ENCODE measurements around the gene CYP2A7.
A peak's percentile ranks its signal among the peaks of the same experiment; 100 is the strongest.
"Not testable (repeated sequence)": the region's sequence is repeated elsewhere in the genome, so short reads cannot be mapped to it uniquely, and the experiment has no call there.

Gene CYP2A7

DNA sequence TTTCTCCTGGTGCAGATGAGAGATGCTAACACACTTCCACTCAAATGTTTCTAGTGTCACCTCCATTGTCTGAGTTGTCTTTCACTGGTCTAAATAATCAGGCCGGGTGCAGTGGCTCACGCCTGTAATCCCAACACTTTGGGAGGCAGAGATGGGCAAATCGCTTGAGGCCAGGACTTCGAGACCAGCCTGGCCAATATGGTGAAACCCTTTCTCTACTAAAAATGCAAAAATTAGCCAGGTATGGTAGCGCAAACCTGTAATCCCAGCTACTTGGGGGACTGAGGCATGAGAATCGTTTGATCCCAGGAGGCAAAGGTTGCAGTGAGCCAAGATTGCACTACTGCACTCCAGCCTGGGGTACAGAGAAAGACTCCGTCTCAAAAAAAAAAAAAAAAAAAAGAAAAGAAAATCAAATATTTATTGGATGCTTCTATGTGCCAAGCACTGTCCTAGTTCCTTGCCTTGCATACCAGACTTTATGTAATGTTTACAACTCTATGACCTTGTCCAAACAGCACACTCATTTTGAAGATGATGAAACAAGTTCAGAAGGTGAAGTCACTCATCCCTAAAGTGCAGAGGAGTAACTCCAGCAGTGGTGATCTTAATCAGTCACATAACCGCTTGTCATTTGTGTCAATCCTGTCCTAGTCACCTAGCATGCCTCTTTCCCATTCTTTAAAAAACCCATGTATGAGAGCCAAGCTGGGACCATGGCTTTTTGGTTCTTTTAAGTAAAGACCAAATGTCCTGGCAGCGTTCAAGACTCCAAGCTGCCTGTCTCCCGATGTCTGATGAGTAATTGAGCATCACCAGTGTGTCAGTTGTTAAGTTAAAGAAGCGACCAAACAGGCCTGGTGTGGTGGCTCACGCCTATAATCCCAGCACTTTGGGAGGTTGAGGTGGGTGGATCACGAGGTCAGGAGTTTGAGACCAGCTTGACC, 15.1 kb upstream of the CYP2A7 start:
- not testable (repeated sequence) for DNase-seq (ENCODE audit: low spot score)

DNA sequence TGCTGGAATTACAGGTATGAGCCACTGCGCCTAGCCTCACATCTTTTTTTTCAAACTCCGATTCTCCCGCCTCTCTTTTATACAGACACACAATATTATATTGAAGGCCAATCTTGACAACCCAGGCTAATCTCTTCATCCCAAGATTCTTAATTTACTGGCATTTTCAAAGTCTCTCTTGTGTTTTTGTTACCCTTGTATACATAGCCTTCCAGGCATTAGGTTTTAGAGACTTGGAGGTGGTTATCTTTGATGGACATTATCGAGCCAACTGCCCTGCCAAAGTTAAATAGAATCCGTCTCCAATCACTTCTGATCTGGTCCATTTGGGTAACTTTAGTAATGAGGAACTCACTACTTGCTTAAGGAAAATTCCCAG, 14.4 kb upstream of the CYP2A7 start:
- DNase-seq (ENCODE audit: low spot score), result no peak

DNA sequence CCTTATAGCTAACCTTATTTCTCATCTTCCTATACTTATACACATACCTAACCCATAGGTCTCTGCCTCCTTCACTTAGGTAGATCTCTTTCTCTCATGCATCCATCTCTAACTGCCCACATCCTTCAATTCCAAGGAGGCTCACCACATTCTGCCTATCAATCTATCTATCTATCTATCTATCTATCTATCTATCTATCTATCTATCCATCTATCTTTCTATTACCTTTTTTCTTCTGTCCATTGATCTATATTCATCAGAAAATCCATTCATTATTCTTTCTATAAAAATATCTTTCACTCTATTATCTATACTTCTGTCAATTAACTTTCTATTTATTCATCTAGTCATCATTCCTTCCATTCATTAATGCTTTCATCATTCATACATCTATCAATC, 11.1 kb upstream of the CYP2A7 start:
- DNase-seq (ENCODE audit: low spot score), result no peak

DNA sequence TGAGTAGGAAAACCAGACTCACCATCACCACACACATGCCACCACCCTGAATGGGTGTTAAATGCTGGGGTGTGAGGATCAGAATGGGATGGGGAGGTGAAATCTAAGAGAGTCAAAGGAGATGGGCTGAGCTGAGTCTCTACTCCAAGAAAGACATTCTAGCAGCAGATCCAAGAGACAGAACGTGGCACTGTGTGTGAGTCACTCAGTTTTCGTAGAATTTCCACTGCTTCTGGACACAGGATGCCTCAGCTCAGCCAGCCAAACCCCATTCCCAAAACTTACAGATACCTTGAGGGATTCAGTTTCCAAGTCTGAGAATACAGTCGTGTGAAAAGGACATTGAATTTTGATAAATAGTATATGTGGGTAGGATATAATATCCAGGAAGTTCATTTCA, 7.3 kb upstream of the CYP2A7 start:
- no peak for DNase-seq (ENCODE audit: low spot score)

DNA sequence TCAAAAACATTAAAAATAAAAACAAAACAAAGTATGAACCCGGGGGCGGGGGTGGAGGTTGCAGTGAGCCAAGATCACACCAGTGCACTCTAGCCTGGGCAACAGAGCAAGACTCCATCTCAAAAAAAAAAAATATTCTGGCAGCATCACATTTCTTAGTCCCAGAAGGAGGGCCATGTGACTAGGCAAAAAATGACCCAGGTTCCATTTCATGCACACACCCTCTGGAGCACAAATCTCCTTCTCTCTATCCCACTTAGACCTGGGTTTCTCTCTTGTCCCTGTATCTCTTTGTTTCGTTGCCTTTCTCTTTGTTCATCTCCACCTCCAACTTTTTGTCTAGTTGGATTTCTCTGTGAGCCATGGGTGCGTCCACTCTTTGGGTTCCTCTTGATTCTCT, 6.2 kb upstream of the CYP2A7 start:
- DNase-seq (ENCODE audit: low spot score), result no peak

DNA sequence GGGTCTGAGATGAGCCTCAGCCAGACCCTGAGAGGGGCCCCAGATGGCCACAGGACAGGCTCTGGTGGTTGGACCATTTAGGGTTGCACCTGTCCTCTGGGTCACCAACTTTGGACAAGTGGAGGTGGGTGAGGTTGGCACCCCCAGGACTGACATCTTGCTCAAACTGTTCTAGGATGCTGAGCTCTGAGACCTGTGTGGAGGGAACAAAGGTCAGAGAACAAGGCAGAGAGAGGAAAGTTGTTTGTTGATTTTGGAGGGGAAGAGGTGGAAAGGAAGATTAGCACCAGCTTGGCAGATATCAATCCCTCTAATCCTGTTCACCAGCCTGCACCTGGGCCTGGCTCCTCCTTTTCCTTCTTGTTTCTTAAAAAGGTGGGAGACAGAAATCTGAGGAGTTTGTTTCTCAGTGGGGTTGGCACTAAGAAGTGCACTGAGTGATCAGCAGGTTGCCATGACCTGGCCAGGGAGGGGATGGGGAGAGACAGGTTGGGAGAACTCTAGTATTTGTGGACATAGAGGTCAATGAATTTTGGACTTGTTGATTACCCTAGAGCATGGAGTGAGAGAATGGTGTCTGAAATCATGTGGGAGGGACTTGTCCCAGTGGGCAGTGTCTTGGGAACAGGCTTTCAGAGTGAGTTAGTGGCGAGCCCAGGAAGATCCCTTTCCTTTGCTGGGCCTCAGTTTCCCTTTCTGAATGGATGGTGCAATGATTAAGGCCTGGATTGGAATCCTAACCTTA, 2.3 kb upstream of the CYP2A7 start:
- DNase-seq (ENCODE audit: low spot score), result not testable (repeated sequence)

DNA sequence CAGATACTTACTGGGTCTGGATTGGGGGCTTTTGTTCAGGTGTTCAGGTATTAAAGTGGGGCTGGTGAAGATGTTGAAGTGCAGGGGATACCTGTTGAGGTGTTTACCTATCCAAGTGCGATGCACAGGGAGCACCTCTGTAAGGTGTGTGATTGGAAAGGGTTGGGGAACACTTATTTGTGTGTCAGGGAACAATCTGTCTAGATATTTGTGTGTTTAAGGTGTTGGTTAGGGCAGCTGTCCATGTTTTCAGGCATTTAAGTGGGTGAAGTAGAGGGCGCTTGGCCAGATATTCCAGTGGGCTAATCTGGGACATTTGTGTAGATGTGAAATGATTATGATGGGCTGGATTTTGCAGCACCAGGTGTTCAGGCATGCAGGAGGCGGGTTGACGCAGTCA, 2.7 kb downstream of the CYP2A7 start:
- not testable (repeated sequence) for DNase-seq (ENCODE audit: low spot score)

DNA sequence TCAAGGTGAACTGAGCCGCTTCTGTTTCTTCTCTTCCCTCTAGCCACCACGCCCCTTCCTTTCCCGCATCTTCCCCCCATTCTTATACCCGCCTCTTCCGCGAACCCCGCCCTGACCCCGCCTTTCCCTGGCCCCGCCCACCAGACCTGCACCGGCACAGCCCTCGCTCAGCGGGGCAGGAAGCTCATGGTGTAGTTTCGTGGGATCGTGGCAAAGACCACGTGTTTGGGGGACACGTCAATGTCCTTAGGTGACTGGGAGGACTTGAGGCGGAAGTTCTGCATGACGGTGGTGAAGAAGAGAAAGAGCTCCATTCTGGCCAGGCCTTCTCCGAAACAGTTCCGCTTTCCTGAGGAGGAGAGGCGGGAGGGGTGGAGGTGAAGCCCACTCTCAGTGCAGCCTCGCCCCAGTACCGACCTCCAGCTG, 6.5 kb downstream of the CYP2A7 start:
- peak; percentile 35 for DNase-seq (ENCODE audit: low spot score)

DNA sequence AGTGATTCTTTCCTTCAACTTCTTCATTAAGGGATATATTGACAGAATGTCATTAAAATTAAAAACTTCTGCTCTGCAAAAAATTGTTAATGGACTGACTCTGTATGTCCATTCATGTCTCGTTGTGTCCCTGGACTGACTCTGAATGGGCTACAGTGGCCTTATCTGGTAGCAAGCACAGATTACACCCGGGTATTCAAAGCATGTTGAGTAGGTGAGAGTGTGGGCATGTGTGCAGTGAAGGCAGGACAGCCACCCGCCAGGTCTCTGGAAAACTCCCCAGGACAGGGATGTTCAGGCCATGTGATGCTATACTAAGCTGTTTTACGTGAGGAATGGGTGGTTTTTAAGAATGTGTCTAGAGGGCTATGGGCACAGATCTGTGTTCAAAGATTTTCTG, 7.2 kb downstream of the CYP2A7 start:
- DNase-seq (ENCODE audit: low spot score), result not testable (repeated sequence)

DNA sequence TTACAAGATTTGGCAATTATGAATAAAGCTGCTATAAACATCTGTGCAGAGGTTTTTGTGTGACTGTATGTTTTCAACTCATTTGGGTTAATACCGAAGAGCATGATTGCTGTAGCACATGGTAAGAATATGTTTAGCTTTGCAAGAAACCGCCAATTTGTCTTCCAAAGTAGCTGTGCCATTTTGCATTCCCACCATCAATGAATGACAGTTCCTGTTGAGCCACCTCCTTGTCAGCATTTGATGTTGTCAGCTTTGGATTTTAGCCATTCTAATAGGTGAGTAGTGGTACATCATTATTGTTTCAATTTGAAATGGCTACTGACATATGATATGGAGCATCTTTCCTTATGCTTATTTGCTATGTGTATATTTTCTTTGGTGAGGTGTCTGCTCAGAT, 8.2 kb downstream of the CYP2A7 start:
- not testable (repeated sequence) for DNase-seq (ENCODE audit: low spot score)

DNA sequence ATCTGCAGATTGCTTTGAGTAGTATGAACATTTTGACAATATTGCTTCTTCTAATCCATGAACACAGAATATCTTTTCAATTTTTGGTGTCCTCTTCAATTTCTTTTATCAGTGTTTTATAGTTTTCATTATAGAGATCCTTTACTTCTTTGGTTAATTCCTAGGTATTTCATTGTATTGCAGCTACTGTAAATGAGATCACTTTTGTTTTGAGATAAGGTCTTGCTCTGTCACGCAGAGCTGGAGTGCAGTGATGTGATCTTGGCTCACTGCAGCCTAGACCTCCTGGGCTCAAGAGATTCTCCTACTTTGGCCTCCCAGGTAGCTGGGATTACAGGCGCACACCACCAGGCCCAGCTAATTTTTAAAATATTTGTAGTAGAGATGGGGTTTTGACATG, 9.8 kb downstream of the CYP2A7 start:
- no peak for DNase-seq (ENCODE audit: low spot score)

DNA sequence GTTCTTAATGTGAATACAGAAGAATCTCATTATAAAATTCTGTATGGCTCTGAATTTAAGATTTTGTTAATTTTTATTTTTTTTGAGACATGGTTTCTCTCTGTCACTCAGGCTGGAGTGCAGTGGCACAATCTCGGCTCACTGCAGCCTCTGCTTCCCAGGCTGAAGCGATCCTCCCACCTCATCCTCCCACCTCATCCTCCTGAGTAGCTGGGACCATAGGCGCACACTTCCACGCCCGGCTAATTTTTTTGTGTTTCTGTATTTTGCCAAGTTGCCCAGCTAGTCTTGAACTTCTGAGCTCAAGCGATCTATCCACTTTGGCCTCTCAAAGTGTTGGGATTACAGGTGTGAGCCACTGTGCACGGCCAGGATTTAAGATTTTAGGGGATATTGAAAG, 14.3 kb downstream of the CYP2A7 start:
- no peak for DNase-seq (ENCODE audit: low spot score)

DNA sequence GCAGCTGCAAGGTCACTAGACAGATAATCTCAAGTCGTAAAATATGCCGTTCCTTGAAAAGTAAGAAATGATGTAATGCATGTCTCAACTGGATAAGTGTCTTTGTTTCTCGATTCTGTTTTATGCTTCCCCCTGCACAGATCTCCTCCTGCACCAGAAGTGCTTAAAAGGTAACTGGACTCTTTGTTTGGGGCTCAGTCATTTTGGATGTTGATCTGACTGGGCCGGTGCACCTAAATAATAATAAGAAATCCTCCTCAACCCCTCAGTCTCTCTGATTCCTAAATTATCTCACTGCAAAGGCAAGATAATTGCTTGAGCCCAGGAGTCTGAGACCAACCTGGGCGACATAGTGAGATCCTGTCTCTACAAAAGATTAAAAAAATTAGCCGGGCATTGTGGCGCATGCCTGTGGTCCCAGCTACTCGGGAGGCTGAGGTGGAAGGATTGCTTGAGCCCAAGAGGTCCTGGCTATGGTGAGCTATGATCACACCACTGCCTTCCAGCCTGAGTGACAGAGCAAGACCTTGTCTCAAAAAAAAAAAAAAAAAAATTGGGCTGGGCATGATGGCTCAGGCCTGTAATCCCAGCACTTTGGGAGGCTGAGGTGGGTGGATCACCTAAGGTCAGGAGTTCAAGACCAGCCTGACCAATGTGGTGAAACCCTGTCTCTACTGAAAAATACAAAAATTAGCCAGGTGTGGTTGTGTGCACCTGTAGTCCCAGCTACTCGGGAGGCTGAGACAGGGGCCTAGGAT, 17.1 kb downstream of the CYP2A7 start:
- not testable (repeated sequence) for DNase-seq (ENCODE audit: low spot score)

DNA sequence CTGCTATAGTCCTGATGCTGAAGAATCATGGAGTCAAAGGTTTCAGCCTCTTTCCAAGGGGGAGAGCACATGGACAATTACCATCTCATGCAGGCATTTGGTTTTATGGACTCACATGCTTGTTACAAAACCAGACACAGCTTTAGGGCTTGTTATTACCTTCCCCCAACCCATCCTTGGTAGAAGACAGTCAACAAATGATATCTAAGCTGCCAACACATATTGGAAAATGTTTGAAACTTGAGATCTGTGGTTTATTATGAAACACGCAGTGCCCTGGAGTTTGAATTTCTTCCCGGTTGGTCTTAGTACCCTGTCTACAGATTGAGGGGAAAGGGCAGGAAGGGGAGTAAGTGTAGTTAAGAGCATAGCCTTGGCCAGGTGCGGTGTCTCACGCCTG, 19.2 kb downstream of the CYP2A7 start:
- DNase-seq (ENCODE audit: low spot score), result peak; percentile 20

DNA sequence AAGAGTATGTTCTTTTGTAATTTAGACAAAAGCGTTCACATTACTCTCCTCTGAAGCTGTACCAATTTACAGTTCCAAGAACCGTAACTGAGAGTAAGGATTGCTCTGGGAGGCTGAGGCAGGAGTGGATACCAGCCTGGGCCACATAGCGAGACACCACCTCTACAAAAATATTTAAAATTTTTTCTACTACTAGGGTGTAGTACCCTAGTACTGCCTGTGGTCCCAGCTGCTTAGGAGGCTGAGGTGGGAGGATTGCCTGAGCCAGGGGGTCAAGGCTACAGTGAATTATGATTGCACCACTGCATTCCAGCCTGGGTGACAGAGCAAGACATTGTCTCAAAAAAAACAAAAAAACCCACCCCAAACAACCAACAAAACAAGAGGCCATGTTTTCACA, 19.7 kb downstream of the CYP2A7 start:
- no peak for DNase-seq (ENCODE audit: low spot score)

DNA sequence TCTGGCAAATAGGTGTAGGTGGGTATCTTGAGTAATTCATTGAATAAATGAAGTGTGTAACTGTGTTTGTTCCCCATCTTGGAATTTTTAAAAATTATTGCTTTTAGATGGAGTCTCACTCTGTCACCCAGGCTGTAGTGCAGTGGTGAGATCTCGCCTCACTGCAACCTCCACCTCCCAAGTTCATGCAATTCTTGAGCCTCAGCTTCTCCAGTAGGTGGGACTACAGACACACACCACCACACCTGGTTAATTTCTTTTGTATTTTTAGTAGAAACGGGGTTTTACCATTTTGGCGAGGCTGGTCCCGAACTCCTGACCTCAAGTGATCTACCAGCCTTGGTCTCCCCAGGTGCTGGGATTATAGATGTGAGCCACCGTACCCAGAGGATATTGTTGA, 23.9 kb downstream of the CYP2A7 start:
- DNase-seq (ENCODE audit: low spot score), result no peak

DNA sequence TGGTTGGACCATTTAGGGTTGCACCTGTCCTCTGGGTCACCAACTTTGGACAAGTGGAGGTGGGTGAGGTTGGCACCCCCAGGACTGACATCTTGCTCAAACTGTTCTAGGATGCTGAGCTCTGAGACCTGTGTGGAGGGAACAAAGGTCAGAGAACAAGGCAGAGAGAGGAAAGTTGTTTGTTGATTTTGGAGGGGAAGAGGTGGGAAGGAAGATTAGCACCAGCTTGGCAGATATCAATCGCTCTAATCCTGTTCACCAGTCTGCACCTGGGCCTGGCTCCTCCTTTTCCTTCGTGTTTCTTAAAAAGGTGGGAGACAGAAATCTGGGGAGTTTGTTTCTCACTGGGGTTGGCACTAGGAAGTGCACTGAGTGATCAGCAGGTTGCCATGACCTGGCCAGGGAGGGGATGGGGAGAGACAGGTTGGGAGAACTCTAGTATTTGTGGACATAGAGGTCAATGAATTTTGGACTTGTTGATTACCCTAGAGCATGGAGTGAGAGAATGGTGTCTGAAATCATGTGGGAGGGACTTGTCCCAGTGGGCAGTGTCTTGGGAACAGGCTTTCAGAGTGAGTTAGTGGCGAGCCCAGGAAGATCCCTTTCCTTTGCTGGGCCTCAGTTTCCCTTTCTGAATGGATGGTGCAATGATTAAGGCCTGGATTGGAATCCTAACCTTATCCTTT, 29.4 kb downstream of the CYP2A7 start:
- not testable (repeated sequence) for DNase-seq (ENCODE audit: low spot score)

DNA sequence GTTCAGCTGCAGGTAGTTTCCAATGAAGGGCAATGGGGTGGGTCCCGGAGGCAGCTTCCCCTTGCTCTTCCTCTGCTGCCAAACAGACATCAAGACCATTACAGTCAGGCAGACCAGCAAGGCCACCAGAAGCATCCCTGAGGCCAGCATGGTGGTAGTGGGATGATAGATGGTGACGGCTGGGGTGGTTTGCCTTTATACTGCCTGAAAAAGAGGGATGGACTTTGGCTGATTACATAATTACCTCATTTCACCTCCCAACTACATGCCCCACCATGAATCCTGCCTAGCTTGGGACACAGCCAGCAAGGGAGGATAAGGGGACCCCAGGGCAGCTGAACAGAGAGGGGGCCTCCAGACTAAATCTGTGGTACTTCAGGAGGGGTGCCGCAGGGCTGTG, 31.8 kb downstream of the CYP2A7 start, which contains the start of gene CYP2A6:
TSS of gene CYP2A6 (minus strand) at position 171 of the 400 bp plus-strand sequence. CDS start at position 150, 21 bp downstream.
- not testable (repeated sequence) for DNase-seq (ENCODE audit: low spot score)

DNA sequence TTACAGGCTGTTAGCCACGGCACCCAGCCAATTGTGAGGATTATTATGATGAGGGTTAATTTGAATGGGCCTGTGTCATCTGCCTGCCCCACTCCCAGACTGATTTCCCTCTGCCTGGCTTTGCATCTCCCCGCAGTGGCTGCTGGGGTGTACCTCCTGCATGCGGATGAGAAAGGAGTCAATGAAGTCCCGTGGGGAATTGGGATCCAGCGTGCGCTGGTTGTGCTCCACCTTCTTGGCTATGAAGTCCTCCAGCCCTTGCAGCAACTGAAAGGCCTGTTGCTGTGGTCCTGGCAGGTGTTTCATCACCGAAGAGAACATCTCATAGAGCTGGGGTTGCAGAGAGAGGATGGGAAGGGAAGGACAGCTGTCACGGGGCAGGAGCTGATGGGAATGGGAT, 35.3 kb downstream of the CYP2A7 start:
- not testable (repeated sequence) for DNase-seq (ENCODE audit: low spot score)

DNA sequence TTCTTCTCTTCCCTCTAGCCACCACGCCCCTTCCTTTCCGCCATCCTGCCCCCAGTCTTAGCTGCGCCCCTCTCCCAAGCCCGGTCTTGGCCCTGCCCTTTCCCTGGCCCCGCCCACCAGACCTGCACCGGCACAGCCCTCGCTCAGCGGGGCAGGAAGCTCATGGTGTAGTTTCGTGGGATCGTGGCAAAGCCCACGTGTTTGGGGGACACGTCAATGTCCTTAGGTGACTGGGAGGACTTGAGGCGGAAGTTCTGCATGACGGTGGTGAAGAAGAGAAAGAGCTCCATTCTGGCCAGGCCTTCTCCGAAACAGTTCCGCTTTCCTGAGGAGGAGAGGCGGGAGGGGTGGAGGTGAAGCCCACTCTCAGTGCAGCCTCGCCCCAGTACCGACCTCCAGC, 38.4 kb downstream of the CYP2A7 start:
- not testable (repeated sequence) for DNase-seq (ENCODE audit: low spot score)

DNA sequence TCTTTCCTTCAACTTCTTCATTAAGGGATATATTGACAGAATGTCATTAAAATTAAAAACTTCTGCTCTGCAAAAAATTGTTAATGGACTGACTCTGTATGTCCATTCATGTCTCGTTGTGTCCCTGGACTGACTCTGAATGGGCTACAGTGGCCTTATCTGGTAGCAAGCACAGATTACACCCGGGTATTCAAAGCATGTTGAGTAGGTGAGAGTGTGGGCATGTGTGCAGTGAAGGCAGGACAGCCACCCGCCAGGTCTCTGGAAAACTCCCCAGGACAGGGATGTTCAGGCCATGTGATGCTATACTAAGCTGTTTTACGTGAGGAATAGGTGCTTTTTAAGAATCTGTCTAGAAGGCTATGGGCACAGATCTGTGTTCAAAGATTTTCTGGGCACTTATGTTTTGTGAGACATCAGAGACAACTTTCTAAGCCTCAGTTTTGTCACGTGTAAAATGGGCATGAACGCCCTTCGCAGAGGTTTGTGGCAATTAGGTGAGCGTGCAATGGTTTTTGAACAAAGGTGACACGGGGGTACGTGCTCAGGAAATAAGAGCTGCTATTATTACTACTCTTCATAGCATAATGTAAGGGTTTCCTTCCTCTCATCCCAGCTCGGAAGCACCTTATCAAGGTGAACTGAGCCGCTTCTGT, 38.9 kb downstream of the CYP2A7 start:
- not testable (repeated sequence) for DNase-seq (ENCODE audit: low spot score)
